ENCODE data around the gene SEBOX.

DNA sequence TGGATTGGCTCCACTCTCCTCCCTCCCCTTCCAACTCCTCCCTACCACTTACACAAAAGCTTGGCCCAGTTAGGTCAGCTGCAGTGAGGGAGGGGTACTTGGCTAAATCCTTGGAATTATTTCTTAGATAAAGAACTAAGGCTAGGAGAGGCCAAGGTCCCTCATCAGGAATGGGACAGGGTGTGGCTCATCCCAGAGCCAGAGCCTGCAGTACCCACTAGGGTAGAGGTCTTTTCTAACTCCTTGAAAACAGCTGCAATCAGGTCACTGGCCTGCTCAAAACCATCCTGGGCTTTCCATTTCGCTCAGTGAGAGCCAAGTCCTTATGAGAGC lies 42.9 kb upstream of the SEBOX start:
- TF ChIP-seq CTCF (IDR thresholded peaks at IDR 0.05) (no peak), POLR2A (IDR thresholded peaks at IDR 0.05) (no peak)

Measured in thyroid gland (tissue), 4 donors.